AG10803 (cell line): ENCODE measurements around the gene EXOC3L1.

Experiments used
- DNase-seq: peaks from one replicate; pipeline ENCODE4 v3.0.0; 2010; ENCODE audit warnings: low read depth
- H3K4me3 ChIP-seq: 2 replicates; pipeline ENCODE4 v1.5.1; 2011; ENCODE audit warnings: mild to moderate bottlenecking, low read length, control low read depth
- TF ChIP-seq, protein P1 (sequence below): conservative IDR thresholded peaks from 2 replicates; pipeline ENCODE4 v1.5.1; 2011; ENCODE audit warnings: mild to moderate bottlenecking, low read length, control low read depth, inconsistent platforms

Gene EXOC3L1

DNA sequence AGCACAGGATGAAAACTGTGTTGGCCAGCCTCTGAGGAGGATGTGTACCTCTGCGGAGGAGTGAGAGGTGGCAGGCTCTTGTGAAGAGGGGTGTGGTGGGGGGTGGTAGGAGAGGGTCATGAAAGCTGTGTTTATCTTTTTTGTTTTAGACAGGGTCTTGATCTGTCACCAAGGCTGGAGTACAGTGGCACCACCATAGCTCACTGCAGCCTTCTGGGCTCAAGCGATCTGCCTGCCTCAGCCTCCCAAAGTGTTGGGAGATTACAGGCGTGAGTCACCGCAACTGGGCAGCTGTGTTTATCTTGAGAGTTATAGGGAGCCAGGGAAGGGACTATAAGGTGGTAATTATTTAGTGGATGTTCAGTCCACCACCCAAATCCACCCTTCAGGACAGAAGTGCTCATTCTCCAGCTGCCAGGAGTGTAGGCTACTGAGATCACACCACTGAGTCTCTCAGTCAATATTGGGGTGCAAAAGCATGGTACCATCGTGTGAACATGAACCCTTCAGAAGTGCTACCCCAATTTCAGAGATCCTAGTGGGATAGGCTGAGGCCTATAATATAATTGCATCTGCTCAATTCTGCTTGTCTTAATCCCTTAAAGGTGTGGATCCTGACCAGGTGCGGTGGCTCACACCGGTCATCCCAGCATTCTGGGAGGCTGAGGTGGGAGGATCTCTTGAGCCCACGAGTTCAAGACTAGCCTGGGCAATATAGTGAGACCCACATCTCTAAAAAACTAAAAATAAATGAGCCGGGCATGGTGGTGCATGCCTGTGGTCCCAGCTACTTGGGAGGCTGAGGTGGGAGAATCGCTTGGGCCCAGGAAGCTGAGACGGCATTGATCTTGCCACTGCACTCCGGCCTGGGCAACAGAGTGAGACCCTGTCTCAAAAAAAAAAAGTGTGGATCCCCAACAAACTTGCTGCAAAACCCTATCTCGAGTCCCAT, 788 bp upstream of the EXOC3L1 start:
- no peak for DNase-seq
- no peak overlapping the region for H3K4me3 ChIP-seq
- TF ChIP-seq, protein P1, sequence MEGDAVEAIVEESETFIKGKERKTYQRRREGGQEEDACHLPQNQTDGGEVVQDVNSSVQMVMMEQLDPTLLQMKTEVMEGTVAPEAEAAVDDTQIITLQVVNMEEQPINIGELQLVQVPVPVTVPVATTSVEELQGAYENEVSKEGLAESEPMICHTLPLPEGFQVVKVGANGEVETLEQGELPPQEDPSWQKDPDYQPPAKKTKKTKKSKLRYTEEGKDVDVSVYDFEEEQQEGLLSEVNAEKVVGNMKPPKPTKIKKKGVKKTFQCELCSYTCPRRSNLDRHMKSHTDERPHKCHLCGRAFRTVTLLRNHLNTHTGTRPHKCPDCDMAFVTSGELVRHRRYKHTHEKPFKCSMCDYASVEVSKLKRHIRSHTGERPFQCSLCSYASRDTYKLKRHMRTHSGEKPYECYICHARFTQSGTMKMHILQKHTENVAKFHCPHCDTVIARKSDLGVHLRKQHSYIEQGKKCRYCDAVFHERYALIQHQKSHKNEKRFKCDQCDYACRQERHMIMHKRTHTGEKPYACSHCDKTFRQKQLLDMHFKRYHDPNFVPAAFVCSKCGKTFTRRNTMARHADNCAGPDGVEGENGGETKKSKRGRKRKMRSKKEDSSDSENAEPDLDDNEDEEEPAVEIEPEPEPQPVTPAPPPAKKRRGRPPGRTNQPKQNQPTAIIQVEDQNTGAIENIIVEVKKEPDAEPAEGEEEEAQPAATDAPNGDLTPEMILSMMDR = no peak

DNA sequence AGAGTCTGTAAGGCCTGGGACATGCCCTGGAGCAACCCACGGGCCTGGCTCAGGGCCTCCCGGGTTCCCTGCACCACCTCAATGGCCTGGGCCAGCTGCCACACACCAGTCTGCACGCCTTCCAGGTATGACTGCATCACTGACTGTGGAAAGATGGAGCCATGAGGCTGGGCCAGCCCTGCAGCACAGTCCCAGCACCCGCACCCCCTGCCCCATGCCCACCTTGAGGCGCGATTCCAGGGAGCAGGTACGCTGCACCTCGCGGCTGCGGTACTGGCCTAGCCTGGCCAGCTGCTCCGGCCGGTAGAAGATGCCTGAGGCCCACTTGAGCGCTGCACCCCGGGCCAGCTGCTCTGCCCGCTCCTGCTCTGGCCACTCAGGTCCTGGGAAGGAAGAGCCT, 1.1 kb downstream of the EXOC3L1 start:
- H3K4me3 ChIP-seq = no peak overlapping the region
- DNase-seq = no peak
- TF ChIP-seq, protein P1 = no peak

DNA sequence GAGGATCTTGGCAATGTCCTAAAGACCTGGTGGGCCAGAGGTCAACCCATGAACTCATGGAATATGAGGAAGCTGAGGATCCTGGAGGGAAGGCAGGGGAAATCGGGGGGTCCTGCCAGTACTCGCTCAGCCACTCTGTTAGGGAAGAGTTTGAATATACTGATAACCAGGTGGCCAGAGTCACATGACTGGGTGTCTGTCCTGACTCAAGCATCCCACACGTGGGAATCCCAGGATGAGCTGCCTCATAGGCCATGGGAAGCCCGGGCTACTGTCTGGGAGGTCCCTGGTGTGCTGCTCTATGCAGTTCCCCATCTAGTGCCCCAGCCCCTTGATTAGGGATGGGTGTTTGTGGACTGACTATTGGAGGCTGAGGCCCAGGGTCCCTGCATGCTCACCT, 1.6 kb downstream of the EXOC3L1 start:
- TF ChIP-seq, protein P1 = no peak
- no peak for DNase-seq
- no peak overlapping the region for H3K4me3 ChIP-seq

DNA sequence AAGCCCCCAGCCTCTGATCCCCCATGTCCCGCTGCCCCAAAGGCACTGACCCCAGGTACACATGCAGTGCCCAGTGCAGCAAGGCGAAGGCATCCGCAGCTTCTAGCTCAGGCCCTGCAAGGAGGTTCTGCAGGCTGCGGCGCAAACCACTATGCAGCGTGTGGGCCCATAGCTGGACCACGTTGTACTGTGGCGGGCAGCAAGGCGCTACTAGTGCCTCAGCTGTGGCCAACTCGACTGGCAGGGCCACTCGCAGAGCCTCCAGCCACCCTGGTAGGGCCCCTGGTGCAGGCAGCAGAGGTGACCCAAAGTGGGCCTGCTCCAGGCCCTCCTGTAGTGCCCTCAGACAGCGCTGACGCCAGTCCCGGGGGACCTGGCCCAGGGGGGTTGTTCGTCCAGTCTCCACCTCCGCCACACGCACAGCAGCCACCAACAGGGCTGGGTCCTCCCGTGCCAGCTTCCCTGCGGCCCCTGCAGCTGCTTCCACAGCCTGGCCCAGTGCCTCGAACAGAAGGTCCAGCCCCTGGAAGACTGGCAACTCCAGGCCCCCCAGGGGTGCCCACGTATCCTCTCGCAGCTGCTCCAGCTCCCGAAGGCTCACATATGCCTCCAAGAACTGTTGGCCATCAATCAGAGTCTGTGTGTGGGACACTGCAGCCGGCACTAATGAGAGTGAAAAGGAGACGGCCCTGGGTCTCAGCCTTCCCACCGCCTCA, 2.6 kb downstream of the EXOC3L1 start:
- TF ChIP-seq, protein P1 = no peak
- no peak for DNase-seq
- no peak overlapping the region for H3K4me3 ChIP-seq

DNA sequence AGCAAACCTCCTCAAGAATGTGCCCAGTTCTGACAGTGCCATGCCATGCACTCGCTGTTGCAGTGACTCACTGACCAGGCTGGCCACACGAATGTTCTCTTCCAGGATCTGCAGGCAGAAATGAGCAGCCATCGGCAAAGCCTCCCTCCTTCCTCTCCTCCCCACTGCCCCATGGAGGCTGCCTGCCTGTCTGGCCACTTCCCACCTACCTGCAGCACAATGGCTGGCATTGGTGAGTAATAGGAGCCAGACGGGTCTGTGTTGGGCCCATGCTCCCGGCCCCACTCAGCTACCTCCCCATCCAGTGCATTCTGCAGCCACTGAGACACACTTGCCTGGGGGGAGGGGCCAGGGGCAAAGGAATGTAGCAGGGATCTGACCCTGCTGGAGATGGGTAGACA, 3.4 kb downstream of the EXOC3L1 start:
- H3K4me3 ChIP-seq = no peak overlapping the region
- DNase-seq = peak; percentile 49
- TF ChIP-seq, protein P1 = no peak

DNA sequence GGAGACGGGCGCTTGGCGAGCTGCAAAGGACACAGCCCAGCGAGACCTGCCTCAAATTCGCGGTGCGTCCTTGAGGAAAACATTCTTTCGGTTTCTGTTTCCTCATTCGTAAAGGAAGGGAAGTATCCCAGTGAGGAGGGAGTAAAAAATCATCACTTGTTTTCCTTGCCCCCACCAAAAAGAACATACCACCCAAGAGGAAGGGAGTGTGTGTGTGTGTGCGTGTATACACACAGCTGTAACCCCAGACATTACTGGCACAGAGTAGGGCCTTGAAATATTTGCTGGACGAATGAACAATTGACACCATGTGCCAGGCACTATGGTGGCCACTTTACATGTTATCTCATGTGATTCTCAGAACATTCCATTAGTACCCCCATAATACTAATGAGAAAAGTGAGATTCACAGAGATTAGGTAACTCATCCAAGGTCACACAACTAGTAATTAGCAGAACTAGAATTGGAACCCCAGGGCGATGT, 4.2 kb downstream of the EXOC3L1 start:
- TF ChIP-seq, protein P1 = no peak
- DNase-seq = no peak
- peak overlapping the region; percentile 14 for H3K4me3 ChIP-seq
